Glomerular visceral epithelial cell (primary cell): ENCODE measurements around the gene MTA2.

Experiments
- DNase-seq: peaks from one replicate; pipeline ENCODE4 v3.0.0-alpha.2; 2016; ENCODE audit errors: extremely low spot score

The MTA2 gene

DNA sequence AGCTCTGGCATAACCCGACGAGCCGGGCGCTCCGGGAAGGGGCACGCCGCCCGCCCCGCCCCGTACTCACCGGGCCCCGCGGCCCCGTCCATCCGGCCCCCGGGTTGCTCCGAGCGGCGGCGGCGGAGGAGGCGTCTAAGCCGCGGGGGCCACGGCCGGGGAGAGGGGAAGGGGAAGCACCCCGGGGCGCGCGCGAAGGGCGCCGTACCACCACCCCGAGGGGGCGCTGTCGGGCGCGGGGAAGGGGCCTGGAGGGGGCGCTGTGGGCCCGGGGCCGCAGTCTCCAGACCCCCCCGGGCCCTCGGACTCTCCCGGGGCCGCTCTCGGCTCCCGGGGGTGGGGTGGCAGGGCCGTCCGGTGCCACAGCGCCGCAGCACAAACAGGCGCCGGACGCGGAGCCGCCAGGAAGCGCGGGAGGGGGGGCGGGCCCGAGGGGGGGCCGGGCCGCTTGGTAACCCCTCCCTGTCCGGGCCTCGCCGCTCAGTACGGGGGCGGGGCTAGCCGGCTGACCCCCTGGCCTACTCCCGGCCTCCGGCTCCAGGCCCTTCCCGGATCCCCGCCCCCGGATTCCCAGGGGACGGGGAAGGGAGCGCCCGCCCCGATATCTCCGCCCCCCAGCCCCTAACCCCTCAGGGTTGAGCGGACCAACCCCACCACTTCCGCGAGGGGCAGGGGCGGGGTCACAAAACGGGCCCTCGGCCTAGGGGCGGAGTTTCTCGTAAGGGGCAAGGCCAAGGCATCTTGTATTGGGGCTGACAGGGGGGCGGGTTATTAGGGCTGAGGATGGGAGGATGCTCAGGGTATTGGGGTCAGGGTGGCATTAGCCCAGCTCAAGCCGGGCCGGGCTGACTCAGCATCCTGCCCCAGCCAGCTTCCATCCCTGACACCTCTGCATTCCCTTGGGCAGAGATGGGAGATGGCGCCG, 11.0 kb upstream of the MTA2 start, which contains the start of the genes EML3 and ROM1:
Gene EML3 (minus strand): TSS at position 410 of the 925 bp plus-strand sequence. CDS start 318 bp downstream, at position 92.
Gene ROM1 (plus strand): TSS at position 892 of the 925 bp plus-strand sequence. CDS start 25 bp downstream, at position 917.
- peak; percentile 88 for DNase-seq

DNA sequence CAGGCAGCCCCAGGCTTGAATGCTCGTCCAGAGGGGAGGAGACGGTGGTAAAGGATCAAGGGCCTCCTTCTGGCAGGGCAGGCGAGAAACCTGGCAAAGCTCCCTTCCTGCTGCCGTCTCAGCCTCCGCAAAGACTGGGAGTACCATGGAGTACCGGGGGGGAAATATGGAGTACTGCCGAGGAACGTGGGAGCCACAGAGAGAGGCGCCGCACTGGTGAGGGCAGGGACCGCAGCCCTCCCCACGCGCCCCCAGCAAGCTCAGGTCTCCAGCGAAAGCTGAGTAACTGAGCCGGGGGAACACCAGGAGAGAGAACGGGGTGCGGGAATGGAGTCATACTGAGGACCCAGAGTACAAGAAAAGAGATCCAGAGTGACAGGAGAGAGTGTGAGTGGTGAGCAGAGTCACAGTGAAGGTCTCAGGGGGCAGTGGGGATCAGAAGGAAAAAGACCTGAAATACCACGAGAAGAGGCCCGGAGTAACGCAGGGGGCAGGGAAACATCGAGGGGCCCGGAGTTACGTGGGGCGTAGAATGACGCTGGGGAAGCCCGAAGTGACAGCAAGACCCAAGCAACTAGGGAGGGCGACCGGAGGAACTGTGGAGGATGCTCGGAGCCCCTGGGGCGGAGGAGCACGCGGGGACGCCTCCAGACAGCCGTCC, 10.2 kb upstream of the MTA2 start:
- DNase-seq, result peak; percentile 51

GRCh38 chr11:62610814-62611704, 9.4 kb upstream of the MTA2 start:
- no peak for DNase-seq

- no peak for DNase-seq
Observed at GRCh38 chr11:62610403-62610802, 8.7 kb upstream of the MTA2 start.

- DNase-seq, result no peak
Observed at GRCh38 chr11:62608776-62609175, 7.1 kb upstream of the MTA2 start.

DNA sequence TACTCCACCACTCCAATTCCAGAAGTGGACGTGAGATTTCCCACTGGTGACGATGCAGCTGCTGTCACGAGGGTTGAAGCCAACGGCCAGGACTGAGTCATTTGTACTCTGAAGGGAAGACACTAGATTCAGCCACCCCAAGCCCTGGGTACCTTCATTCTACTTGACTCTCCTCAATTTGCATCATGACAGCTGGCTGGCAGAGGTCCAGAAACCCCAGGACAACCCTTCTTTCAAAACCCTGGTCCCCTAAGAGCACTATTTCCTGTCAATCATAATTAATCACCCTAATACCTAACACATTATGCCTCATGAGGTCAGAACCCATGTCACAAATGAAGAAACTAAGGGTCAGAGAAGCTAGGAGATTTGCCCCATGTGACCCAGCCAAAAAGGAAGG, 6.0 kb upstream of the MTA2 start:
- no peak for DNase-seq

DNA sequence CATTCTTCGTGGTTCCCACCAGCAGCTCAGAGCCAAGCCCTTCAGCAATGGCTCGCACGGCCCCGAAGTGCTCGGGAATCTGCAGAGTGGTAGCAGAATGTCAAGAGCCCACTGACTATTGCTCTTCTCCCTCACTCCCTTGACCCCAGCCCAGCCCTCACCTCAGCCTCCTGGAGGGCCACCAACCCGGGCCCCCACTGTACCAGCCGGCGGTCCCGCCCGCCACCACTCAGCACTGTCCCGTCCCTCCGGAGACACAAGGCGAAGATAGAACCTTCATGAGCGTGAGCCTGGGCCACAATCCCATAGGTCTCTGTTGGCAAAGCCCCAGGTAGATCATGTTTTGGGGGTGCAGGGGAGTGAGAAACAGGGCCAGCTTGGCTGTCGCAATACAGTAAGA, 4.2 kb upstream of the MTA2 start:
- no peak for DNase-seq

DNA sequence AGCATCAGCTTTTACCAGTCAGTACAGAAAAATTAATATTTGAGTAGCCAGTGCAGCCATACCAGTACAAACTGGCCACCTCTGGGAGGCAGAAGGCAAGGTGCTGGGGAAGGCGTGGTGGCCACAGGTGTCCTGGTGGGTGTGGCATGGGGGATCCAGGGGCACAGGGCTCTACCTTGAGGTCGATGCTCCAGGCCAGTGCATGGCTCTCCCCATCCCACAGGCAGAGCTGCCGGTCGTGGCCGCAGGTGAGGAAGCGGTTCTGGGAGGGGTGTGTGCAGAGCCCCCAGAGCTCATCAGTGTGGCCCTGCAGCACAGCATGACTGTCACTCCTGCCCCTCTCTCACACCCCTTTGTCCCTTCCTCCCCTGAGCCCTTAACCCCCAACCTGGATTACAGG, 3.8 kb upstream of the MTA2 start:
- DNase-seq, result no peak

DNA sequence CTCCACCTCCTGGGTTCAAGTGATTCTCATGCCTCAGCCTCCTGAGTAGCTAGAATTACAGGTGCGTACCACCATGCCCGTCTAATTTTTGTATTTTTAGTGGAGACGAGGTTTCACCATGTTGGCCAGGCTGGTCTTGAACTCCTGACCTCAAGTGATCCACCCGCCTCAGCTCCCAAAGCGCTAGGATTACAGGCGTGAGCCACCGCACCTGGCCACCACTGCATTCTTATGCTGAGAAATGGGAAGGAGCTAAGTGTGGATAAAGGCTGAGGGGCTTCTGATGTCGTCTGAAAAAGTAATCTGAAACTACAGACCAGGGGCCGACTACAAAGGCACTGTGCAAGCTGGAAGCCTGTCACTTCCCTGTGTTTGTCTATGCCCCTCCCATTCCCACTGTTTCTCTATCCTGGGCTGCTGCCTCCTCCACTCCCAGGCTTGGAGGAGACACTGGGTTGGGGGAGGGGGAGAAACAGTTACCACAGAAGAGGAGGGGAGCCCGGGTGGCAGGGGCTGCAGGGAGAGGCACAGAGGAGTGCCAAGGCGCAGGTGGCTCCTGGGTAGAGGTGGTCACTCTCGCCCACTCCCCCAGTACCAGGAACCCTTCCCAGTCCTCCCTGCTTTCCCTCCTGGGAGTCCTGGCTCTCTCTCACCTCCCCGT, 2.9 kb upstream of the MTA2 start:
- DNase-seq, result no peak

DNA sequence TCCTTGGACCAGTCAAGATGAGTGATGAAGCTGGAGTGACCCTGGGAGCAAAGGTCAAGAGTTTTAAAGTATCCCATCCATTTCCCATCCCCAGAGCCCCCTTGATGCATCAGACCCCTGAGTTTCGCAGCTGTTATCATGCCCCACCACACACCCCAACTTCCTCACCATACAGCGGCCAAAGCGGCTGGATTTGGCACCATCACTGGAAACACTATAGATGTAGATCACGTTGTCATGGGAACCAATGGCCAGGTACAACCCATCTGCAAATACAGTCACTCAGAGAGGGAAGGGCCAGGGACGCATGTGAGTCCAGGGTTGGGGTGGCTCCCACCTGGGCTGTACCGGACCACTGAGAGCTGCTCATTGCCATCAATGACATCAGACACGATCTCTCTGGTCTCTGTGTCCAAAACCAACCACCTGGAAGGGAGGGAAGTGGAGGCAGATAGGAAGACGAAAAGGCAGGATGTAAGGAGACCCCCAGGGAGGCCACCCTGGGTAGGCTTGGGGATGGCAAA, 2.2 kb upstream of the MTA2 start:
- no peak for DNase-seq

DNA sequence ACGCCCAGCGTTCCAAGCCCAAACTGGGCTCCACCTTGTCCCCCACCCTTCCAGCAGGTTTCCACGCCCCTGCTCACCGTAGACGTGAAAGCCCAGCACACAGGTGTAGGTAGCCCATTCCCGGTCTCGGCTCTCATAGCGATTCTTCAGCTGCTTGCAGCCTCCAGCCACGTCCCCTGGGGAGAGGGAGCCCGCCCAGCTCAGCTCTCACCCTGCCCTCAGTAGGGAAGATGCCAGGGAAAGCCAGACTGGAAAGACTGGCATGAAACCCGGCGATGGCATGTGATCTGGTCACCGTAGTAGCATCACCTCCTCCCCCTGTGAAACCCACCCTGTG, 1.4 kb upstream of the MTA2 start:
- DNase-seq, result no peak

GRCh38 chr11:62602141-62603071, 741 bp upstream of the MTA2 start:
- no peak for DNase-seq

DNA sequence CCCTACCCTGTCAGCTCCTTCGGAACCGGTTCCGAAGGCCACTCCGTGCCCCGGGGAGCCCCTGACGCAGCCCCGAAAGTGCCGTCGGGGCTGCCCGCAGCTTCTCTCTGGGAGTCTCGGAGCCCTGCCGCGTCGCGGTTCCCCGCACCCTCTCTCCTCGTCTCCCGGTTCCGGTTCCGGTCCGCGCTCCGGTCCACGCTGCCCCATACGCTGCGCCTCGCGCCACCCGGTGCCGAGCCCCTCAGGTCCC, 618 bp downstream of the MTA2 start:
- peak; percentile 37 for DNase-seq

DNA sequence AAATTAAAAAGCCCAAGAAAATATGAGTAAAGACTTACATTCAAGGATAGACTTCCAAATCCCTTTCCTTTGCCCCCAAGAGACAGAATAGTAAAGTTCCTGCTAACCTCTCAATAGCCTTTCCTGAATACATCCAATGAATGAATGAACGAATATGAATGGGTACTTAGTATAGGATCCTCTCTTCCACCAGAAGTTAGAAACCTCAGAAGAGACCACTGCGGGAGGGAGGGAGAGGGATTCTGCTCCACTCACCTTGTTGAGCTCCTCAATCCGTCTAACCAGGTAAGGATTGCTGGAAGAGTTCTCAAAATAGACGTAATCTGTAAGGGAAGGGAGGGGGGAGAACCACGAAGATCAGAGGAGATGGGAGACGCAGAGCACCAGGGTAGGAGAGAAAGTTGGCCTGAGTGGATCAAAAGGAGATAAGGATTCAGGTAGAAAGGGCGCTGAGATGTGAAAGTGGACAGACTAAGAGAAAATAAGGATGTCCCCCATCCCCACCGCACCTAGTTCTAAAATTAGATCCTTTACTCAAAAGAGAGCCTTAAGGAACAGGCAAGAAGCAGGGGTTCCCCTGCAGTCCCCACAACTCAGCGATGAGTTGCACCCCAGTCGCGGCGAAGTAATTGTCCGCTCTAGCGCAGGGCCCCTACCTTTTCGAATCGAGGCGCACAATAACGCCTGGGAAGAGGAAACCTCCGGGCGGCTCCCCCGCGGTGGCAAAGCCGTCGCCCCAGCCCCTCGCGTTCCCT, 1.1 kb downstream of the MTA2 start:
- no peak for DNase-seq

- DNase-seq, result no peak
Observed at GRCh38 chr11:62599901-62600300, 1.8 kb downstream of the MTA2 start.

DNA sequence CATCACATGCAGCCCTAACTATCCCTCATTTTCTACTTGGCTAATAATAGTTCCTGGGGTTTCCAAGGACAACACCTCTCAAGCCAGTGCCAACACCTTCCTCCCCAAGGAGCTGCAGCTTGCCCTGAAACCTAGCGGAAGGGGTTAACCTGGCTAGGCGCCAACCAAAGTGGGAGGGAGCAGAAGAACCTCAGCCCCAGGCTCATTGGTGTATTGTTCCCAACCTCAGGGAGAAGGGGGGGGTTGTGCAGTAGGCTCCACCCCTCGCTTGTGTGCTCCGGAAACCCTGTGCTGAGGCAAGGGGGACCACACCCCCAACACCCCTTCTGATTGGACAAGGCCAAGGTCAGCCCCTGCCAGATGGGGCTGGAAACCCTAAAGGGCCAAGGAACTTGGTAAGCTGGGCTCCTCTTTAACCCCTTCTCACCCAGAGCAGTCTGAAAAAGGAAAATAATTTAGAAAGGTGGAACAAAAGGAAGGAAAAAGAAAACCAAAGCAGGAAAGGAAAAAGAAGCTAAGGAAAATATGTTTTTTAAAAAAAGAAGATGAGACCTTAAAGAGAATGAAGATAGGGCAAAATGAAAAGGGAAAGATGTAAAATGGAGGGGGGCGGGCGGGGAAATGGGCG, 2.5 kb downstream of the MTA2 start:
- peak; percentile 96 for DNase-seq

DNA sequence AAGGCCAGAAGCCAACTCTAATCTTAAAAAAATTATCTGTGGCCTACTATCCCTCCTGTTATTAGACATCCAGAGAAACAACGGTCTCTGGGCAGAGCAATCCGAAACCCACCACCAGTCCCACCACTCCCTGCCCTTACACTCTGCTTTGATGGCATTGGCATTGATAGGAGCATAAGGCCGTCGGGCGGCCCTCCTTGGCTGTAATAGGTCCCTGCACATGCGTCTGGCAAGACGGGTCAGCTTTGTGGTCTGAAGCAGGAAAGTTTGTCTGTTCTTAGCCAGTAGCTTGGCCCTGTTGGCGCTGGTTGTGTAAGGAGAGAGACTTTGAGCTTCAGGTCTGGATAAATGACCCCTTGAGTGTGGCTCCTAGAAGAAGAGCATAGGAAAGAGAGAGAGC, 6.5 kb downstream of the MTA2 start:
- DNase-seq, result no peak

GRCh38 chr11:62593434-62594044, 8.1 kb downstream of the MTA2 start:
- DNase-seq, result peak; percentile 56

DNA sequence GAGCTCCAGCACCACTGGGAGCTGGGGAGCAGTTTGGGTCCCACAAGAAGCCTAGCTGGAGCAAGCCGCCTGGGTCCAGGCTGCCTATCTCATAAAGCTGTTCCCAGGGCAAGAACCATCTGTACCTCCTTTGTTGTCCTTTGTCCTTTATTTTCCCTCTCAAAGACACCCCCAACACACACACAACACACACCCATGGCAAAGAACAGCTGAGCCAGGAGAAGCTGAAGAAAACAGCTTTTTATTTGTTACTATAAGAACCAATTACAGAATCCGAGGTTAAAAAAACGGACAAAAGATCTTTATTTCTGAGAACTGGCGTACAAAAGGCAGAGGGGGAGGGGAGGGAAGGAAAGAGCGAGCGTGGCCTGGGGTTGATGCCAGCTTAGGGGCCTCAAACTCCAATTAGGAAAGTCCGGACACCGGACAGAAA, 8.7 kb downstream of the MTA2 start:
- no peak for DNase-seq
